Measurements from ENCODE around the gene LAMC2. TPM values are rescaled to one million over a fixed set of nuclear protein-coding genes. Genes with fewer than 3 reads are reported as not detected.

The LAMC2 gene
- polyA plus RNA-seq, 1 donor (not counting 4 experiments of a cell fraction or from before 2014, with no cell fraction given), result 1,627 TPM

DNA sequence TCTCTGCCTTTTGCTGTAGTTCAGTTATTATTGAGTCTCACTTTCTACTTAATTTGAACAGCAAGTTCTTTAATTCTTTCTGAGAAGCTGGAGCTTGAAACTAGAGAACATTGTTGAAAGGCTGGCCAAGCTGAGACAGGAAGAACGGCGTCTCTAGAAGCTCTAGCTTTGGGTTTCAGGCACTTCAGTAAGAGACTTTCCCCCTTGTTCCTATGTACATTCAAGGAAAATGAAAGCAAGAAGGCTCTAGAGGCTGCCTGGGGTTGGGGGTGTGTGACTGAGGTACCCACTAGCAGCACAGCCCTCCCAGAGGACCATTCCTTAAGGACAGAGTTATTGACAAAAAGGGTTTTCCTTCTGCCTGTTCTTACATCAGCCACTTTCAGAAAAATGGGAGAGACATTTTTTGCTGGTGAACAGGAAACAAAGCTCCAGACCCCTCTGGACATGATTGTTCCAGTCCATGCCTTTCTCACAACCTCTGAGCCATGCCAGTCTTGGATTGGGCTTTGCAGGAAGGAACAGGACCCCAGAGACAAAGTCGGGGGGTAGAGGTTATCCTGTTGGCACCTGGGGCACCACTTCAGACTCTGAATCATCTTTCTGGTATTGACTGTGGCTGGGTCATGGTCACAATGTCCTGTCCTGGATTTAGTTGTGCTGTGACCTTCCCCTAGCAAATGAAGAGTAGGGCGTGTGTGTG, 63.1 kb downstream of the LAMC2 start:
- Histone ChIP-seq H3K4me3 (ENCODE audit: control insufficient read depth in 2 of 3, extremely low read depth in 1 of 3, insufficient read depth in 2 of 3, low read depth in 1 of 3, low read length in 3 of 3) (no peak overlapping the region), H3K9me1 (ENCODE audit: control insufficient read depth, extremely low read depth, insufficient read depth, low read length) (peaks cover 3% of the 10 kb centered on the region), H4K20me1 (ENCODE audit: control insufficient read depth, extremely low read depth, insufficient read depth, low read length) (no peaks in the 10 kb centered on the region), H3K36me3 (ENCODE audit: control insufficient read depth in 2 of 2, extremely low read depth in 1 of 2, insufficient read depth in 2 of 2, low read length in 2 of 2) (peaks cover 5 to 11% of the 10 kb centered on the region in 2 experiments), H2AFZ (ENCODE audit: control insufficient read depth, low read length) (no peak overlapping the region), H3K4me1 (ENCODE audit: control insufficient read depth, extremely low read depth, insufficient read depth, low read length) (no peaks in the 10 kb centered on the region), H3K4me2 (ENCODE audit: control insufficient read depth, extremely low read depth, insufficient read depth, low read depth, low read length) (no peak overlapping the region), H3K27me3 (ENCODE audit: control insufficient read depth, extremely low read depth, insufficient read depth, low read length) (no peaks in the 10 kb centered on the region), H3K79me2 (ENCODE audit: control insufficient read depth, insufficient read depth, low read length) (no peaks in the 10 kb centered on the region), H3K9me3 (ENCODE audit: control insufficient read depth, low read depth, low read length) (no peaks in the 10 kb centered on the region), H3K27ac (ENCODE audit: control insufficient read depth, insufficient read depth, low read length) (no peak overlapping the region), H3K9ac (ENCODE audit: control insufficient read depth, extremely low read depth, insufficient read depth, low read length) (no peak overlapping the region)
- FAIRE-seq (no peak), DNase-seq (ENCODE audit: low read depth, low spot score) (no peak)
- dilution Hi-C loops (cut with MboI; ENCODE audit: extremely low pct_ligation_motif_present, low sequenced_read_pairs), result no loop called here
- no peak for TF ChIP-seq EZH2 (IDR thresholded peaks at IDR 0.05; ENCODE audit: low read length)
- TF ChIP-seq, protein P1, sequence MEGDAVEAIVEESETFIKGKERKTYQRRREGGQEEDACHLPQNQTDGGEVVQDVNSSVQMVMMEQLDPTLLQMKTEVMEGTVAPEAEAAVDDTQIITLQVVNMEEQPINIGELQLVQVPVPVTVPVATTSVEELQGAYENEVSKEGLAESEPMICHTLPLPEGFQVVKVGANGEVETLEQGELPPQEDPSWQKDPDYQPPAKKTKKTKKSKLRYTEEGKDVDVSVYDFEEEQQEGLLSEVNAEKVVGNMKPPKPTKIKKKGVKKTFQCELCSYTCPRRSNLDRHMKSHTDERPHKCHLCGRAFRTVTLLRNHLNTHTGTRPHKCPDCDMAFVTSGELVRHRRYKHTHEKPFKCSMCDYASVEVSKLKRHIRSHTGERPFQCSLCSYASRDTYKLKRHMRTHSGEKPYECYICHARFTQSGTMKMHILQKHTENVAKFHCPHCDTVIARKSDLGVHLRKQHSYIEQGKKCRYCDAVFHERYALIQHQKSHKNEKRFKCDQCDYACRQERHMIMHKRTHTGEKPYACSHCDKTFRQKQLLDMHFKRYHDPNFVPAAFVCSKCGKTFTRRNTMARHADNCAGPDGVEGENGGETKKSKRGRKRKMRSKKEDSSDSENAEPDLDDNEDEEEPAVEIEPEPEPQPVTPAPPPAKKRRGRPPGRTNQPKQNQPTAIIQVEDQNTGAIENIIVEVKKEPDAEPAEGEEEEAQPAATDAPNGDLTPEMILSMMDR (optimal IDR thresholded peaks at IDR 0.05 in 1 of 3, IDR thresholded peaks at IDR 0.05 in 1 of 3, conservative IDR thresholded peaks at IDR 0.05 in 1 of 3; ENCODE audit: extremely low read depth in 1 of 3, insufficient read depth in 2 of 3, low read length in 3 of 3), result no peak

DNA sequence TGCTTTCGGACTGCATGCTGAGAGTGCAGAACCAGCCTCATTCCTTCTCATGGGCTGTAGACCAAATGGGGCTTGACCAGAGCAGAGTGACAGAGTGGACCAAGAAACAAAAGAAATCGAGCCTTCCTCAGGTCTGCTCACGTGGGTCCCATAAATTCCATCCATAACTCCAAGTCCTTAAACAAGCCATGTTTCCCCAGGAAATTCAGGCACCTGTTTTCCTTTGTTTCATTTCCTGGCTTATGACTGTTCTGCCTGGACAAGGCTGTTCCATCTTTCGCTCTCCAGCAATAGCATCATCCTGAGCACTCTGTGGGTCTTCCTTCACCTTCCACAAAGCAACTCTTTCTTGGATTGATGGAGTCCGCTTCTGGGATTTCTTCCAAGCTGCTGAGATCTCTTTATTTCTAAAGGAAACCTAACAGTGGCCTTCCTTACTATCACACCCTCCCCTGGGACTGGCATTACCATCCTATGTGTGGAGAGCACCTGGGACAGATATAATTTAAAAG, 63.9 kb downstream of the LAMC2 start:
- Histone ChIP-seq H2AFZ (ENCODE audit: control insufficient read depth, low read length) (no peak overlapping the region), H3K4me2 (ENCODE audit: control insufficient read depth, extremely low read depth, insufficient read depth, low read depth, low read length) (no peak overlapping the region), H3K9me1 (ENCODE audit: control insufficient read depth, extremely low read depth, insufficient read depth, low read length) (peaks cover 3% of the 10 kb centered on the region), H3K27ac (ENCODE audit: control insufficient read depth, insufficient read depth, low read length) (no peak overlapping the region), H3K36me3 (ENCODE audit: control insufficient read depth in 2 of 2, extremely low read depth in 1 of 2, insufficient read depth in 2 of 2, low read length in 2 of 2) (peaks cover 0 to 5% of the 10 kb centered on the region in 2 experiments), H3K4me1 (ENCODE audit: control insufficient read depth, extremely low read depth, insufficient read depth, low read length) (no peaks in the 10 kb centered on the region), H3K4me3 (ENCODE audit: control insufficient read depth in 2 of 3, extremely low read depth in 1 of 3, insufficient read depth in 2 of 3, low read depth in 1 of 3, low read length in 3 of 3) (no peak overlapping the region), H4K20me1 (ENCODE audit: control insufficient read depth, extremely low read depth, insufficient read depth, low read length) (no peaks in the 10 kb centered on the region), H3K9me3 (ENCODE audit: control insufficient read depth, low read depth, low read length) (no peaks in the 10 kb centered on the region), H3K9ac (ENCODE audit: control insufficient read depth, extremely low read depth, insufficient read depth, low read length) (no peak overlapping the region), H3K27me3 (ENCODE audit: control insufficient read depth, extremely low read depth, insufficient read depth, low read length) (no peaks in the 10 kb centered on the region), H3K79me2 (ENCODE audit: control insufficient read depth, insufficient read depth, low read length) (no peaks in the 10 kb centered on the region)
- DNase-seq (ENCODE audit: low read depth, low spot score) (no peak), FAIRE-seq (no peak)
- no peak for TF ChIP-seq EZH2 (IDR thresholded peaks at IDR 0.05; ENCODE audit: low read length)
- TF ChIP-seq, protein P1 (optimal IDR thresholded peaks at IDR 0.05 in 1 of 3, IDR thresholded peaks at IDR 0.05 in 1 of 3, conservative IDR thresholded peaks at IDR 0.05 in 1 of 3; ENCODE audit: extremely low read depth in 1 of 3, insufficient read depth in 2 of 3, low read length in 3 of 3), result no peak
- dilution Hi-C loops (cut with MboI; ENCODE audit: extremely low pct_ligation_motif_present, low sequenced_read_pairs), result no loop called here
